Measurements from ENCODE around the gene CYTL1.

Gene CYTL1

DNA sequence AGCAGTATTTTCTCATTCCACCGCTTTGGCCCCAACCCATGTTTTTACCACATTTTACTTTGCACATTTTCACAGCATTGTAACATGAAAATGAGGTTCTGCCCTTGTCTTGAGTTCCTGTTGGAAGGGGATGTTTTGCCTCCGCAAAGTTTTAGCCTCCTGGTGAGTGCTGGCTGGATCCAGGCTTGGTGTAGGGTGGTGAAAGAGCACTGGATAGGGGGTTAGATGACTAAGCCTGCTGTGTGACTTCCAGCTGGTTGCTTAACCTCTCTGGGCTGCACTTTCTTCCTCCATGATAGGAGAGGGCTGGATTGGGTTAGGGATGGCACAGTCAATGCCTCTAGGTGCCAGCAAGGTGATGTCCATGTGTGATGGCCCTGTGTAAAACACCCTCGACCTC is 28.9 kb downstream of the CYTL1 start:
- TF ChIP-seq, protein P1, sequence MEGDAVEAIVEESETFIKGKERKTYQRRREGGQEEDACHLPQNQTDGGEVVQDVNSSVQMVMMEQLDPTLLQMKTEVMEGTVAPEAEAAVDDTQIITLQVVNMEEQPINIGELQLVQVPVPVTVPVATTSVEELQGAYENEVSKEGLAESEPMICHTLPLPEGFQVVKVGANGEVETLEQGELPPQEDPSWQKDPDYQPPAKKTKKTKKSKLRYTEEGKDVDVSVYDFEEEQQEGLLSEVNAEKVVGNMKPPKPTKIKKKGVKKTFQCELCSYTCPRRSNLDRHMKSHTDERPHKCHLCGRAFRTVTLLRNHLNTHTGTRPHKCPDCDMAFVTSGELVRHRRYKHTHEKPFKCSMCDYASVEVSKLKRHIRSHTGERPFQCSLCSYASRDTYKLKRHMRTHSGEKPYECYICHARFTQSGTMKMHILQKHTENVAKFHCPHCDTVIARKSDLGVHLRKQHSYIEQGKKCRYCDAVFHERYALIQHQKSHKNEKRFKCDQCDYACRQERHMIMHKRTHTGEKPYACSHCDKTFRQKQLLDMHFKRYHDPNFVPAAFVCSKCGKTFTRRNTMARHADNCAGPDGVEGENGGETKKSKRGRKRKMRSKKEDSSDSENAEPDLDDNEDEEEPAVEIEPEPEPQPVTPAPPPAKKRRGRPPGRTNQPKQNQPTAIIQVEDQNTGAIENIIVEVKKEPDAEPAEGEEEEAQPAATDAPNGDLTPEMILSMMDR (IDR thresholded peaks at IDR 0.05; ENCODE audit: borderline replicate concordance, control extremely low read depth, extremely low read depth, insufficient read depth, missing control alignments): no peak
- no peak for DNase-seq (ENCODE audit: low spot score)
- in situ Hi-C loops (cut with MboI; ENCODE audit: low sequenced_read_pairs, unreplicated experiment): loop anchor here (25.0 kb wide), 1 partner anchor 503 kb away; no protein-coding TSS in a partner anchor

DNA sequence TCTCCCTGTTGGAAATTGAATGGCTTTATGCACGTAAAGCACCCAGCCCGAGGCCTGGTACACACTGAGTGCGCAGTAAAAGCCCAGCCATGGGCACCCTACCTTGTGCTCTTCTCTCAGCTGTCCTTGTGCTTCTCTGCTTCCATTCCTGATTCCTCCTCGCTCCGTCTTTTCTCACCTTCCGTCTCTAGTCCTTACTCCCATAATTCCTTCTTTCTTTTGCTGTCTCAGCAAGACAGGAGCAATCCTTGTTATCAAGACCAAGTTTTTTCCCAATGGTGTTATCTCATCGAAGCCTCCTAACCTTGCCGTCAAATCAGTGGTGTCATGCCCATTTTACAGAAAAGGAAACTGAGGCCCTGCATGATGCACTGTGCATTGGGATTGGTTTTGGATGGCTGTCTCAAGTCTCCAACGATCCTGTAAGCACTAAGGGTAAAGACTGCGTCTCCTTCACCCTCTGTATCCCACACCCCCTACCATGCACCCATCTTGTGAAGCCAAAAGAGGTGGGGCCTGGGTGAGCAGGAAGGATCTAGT is 30.1 kb downstream of the CYTL1 start:
- no peak for DNase-seq (ENCODE audit: low spot score)
- in situ Hi-C loops (cut with MboI; ENCODE audit: low sequenced_read_pairs, unreplicated experiment): loop anchor here (25.0 kb wide), 1 partner anchor 502 kb away; no protein-coding TSS in a partner anchor
- TF ChIP-seq, protein P1 (IDR thresholded peaks at IDR 0.05; ENCODE audit: borderline replicate concordance, control extremely low read depth, extremely low read depth, insufficient read depth, missing control alignments): no peak

DNA sequence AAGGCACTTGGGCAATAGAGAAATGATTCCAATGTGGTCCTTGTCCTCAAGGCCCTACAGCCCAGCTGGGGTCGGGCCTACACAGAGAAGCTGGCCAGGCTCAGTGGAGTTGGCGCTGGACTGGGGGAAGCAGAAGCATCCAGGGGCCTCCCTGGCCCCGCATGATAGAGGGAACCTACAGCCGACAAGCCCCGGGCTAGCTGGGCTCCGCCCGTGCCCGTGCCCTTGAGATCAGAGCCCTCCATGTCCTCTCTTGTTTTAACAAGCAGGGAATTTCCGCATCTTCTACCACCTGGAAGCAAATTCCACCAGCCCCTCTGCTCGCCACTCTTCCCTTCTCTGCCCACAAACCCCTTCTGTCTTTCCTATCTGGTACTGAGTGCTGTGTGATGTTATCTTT is 31.6 kb downstream of the CYTL1 start:
- DNase-seq (ENCODE audit: low spot score): no peak
- in situ Hi-C loops (cut with MboI; ENCODE audit: low sequenced_read_pairs, unreplicated experiment): loop anchor here (25.0 kb wide), 1 partner anchor 500 kb away; no protein-coding TSS in a partner anchor

DNA sequence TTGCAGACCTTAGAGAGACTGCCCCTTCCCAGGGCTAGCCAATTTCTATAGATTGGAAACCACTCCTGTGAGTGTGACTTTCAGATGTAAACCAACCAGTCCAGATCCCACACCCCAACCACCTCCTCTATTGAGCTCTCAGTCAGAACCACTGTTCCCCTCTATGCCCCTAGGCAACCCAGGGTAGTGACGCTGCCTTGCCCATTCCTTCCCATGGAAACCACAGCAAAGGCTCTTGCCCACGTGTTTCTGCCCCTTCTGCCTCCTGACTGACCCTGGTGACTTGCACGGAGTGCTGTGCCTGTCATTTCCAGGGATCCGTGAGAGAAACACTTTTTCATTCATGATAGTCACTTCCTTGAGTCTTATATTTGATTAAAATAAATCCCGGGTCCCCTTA is 32.4 kb downstream of the CYTL1 start:
- DNase-seq (ENCODE audit: low spot score): no peak
- in situ Hi-C loops (cut with MboI; ENCODE audit: low sequenced_read_pairs, unreplicated experiment): loop anchor here (25.0 kb wide), 1 partner anchor 500 kb away; no protein-coding TSS in a partner anchor
- TF ChIP-seq, protein P1 (IDR thresholded peaks at IDR 0.05; ENCODE audit: borderline replicate concordance, control extremely low read depth, extremely low read depth, insufficient read depth, missing control alignments): no peak

More for the DNA sequence above, 31.6 kb downstream of the CYTL1 start:
- TF ChIP-seq, protein P1 (IDR thresholded peaks at IDR 0.05; ENCODE audit: borderline replicate concordance, control extremely low read depth, extremely low read depth, insufficient read depth, missing control alignments): no peak

DNA sequence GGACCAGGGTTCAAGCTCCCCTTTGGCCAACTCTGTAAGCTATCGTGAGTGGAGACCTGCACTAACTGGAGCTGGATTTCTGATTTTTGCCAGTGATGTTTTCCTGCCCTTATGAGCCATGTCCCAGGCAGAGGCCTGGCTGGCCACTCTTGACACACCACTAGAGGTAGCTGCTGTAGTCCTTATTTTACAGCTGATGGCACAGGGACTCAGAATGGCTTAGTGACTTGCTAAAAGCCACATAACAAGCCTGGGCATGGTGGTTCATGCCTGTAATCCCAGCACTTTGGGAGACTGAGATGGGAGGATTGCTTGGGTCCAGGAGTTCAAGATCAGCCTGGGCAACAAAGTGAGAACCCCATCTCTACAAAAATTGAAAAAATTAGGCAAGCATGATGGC is 33.4 kb downstream of the CYTL1 start:
- TF ChIP-seq, protein P1 (IDR thresholded peaks at IDR 0.05; ENCODE audit: borderline replicate concordance, control extremely low read depth, extremely low read depth, insufficient read depth, missing control alignments): no peak
- DNase-seq (ENCODE audit: low spot score): no peak
- in situ Hi-C loops (cut with MboI; ENCODE audit: low sequenced_read_pairs, unreplicated experiment): loop anchor here (25.0 kb wide), 1 partner anchor 499 kb away; no protein-coding TSS in a partner anchor

DNA sequence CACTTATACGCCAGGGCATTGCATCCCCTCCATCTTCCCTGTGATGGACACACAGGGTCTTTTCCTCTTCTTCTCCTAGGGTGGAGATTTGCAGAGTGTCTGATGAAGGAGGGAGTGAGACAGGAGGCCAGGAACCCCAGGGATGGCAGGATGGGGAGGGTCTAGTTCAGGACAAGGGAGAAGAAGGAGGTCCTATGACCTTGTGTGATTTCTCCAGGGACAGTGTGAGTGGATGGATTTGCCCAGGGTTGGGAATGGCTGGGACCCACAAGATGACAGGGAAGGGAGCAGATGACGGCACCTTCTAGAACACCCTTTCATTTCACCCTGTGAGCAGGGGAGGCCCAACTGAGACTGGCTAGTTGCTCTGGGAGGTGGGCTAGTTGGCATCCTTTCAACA is 34.2 kb downstream of the CYTL1 start:
- no peak for DNase-seq (ENCODE audit: low spot score)
- TF ChIP-seq, protein P1 (IDR thresholded peaks at IDR 0.05; ENCODE audit: borderline replicate concordance, control extremely low read depth, extremely low read depth, insufficient read depth, missing control alignments): no peak
- in situ Hi-C loops (cut with MboI; ENCODE audit: low sequenced_read_pairs, unreplicated experiment): loop anchor here (25.0 kb wide), 1 partner anchor 498 kb away; no protein-coding TSS in a partner anchor

Measured in GM13976 (cell line).